H9 (cell line): ENCODE results near the gene MACROH2A1. TPM values are rescaled to one million over a fixed set of nuclear protein-coding genes. Genes with fewer than 3 reads are reported as not detected.

Experiments
- DNase-seq: peaks from one replicate; pipeline ENCODE4 v3.0.0-alpha.2; 2017
- H2AFZ ChIP-seq: one replicate; pipeline ENCODE4 v1.6.1; 2013; ENCODE audit warnings: mild to moderate bottlenecking, low read length, control low read depth, moderate library complexity
- H2AK5ac ChIP-seq: 2 replicates; pipeline ENCODE4 v1.6.1; 2013; ENCODE audit warnings: low read length, control low read depth, mixed read lengths; ENCODE audit not compliant: insufficient read length
- H2BK120ac ChIP-seq: one replicate; pipeline ENCODE4 v1.6.1; 2013; ENCODE audit warnings: low read depth, mild to moderate bottlenecking, low read length, control low read depth, inconsistent platforms; ENCODE audit not compliant: poor library complexity, severe bottlenecking
- H2BK12ac ChIP-seq: 2 replicates; pipeline ENCODE4 v1.6.1; 2013; ENCODE audit warnings: low read length, control low read depth, mixed read lengths, low read depth; ENCODE audit not compliant: insufficient read length
- H2BK15ac ChIP-seq: 2 replicates; pipeline ENCODE4 v1.6.1; 2013; ENCODE audit warnings: low read depth, low read length, control low read depth
- H2BK20ac ChIP-seq: one replicate; pipeline ENCODE4 v1.6.1; 2013; ENCODE audit warnings: low read depth, mild to moderate bottlenecking, low read length, control low read depth, inconsistent platforms; ENCODE audit not compliant: poor library complexity, severe bottlenecking
- H2BK5ac ChIP-seq: 2 replicates; pipeline ENCODE4 v1.6.1; 2013; ENCODE audit warnings: low read length, control low read depth, mixed read lengths; ENCODE audit not compliant: insufficient read length
- H3K14ac ChIP-seq: 2 replicates; pipeline ENCODE4 v1.6.1; 2013; ENCODE audit warnings: low read length, control low read depth; ENCODE audit not compliant: insufficient read depth
- H3K18ac ChIP-seq: 2 replicates; pipeline ENCODE4 v1.6.1; 2013; ENCODE audit warnings: low read depth, mild to moderate bottlenecking, mixed read lengths, low read length, control low read depth; ENCODE audit not compliant: insufficient read length
- H3K23ac ChIP-seq: 2 replicates; pipeline ENCODE4 v1.6.1; 2013; ENCODE audit warnings: low read length, control low read depth, mixed read lengths, low read depth; ENCODE audit not compliant: insufficient read length
- H3K23me2 ChIP-seq: 2 replicates; pipeline ENCODE4 v1.6.1; 2013; ENCODE audit warnings: low read depth, mild to moderate bottlenecking, mixed read lengths, low read length, control low read depth; ENCODE audit not compliant: insufficient read length, poor library complexity, severe bottlenecking
- H3K27ac ChIP-seq: 2 replicates; pipeline ENCODE4 v1.5.1; 2013; ENCODE audit warnings: low read length, control low read depth, mixed read lengths, low read depth; ENCODE audit not compliant: insufficient read length
- H3K27me3 ChIP-seq: 2 replicates; pipeline ENCODE4 v1.6.1; 2013; ENCODE audit warnings: low read length, control low read depth, inconsistent platforms; ENCODE audit not compliant: insufficient read depth
- H3K4ac ChIP-seq: 2 replicates; pipeline ENCODE4 v1.6.1; 2013; ENCODE audit warnings: low read depth, mild to moderate bottlenecking, control low read depth, inconsistent platforms, low read length, moderate library complexity
- H3K4me1 ChIP-seq: 2 replicates; pipeline ENCODE4 v1.6.1; 2013; ENCODE audit warnings: low read length, control low read depth, inconsistent platforms; ENCODE audit not compliant: insufficient read depth
- H3K4me2 ChIP-seq: 2 replicates; pipeline ENCODE4 v1.6.1; 2013; ENCODE audit warnings: low read length, control low read depth, mixed read lengths; ENCODE audit not compliant: insufficient read length, insufficient read depth
- H3K56ac ChIP-seq: 2 replicates; pipeline ENCODE4 v1.6.1; 2013; ENCODE audit warnings: low read depth, mild to moderate bottlenecking, mixed read lengths, low read length, control low read depth; ENCODE audit not compliant: insufficient read length
- H3K79me1 ChIP-seq: 2 replicates; pipeline ENCODE4 v1.6.1; 2013; ENCODE audit warnings: low read depth, mild to moderate bottlenecking, moderate library complexity, low read length, control low read depth, inconsistent platforms; ENCODE audit not compliant: insufficient read depth, poor library complexity, severe bottlenecking
- H3K79me2 ChIP-seq: 2 replicates; pipeline ENCODE4 v1.6.1; 2013; ENCODE audit warnings: low read length, control low read depth, inconsistent platforms; ENCODE audit not compliant: insufficient read depth
- H3K9ac ChIP-seq: 2 replicates; pipeline ENCODE4 v1.6.1; 2013; ENCODE audit warnings: low read length, control low read depth, mixed read lengths; ENCODE audit not compliant: insufficient read length; ENCODE audit errors: extremely low read depth
- H3K9me3 ChIP-seq: one replicate; pipeline ENCODE4 v1.6.1; 2013; ENCODE audit warnings: low read depth, low read length, inconsistent platforms; ENCODE audit not compliant: control insufficient read depth
- H3T11ph ChIP-seq: one replicate; pipeline ENCODE4 v1.6.1; 2013; ENCODE audit warnings: mild to moderate bottlenecking, low read length, control low read depth, inconsistent platforms
- H4K20me1 ChIP-seq: one replicate; pipeline ENCODE4 v1.6.1; 2013; ENCODE audit not compliant: control insufficient read depth, insufficient read length, insufficient read depth
- H4K5ac ChIP-seq: 2 replicates; pipeline ENCODE4 v1.6.1; 2013; ENCODE audit warnings: low read depth, mild to moderate bottlenecking, mixed read lengths, low read length, control low read depth; ENCODE audit not compliant: insufficient read length
- H4K8ac ChIP-seq: replicated peaks from 2 replicates; pipeline ENCODE4 v1.6.1; 2013; ENCODE audit warnings: low read length, control low read depth, mixed read lengths, low read depth; ENCODE audit not compliant: insufficient read length
- H4K91ac ChIP-seq: 2 replicates; pipeline ENCODE4 v1.6.1; 2013; ENCODE audit warnings: low read depth, mild to moderate bottlenecking, moderate library complexity, mixed read lengths, low read length, control low read depth; ENCODE audit not compliant: insufficient read length
- H3K27ac Mint-ChIP-seq, 3 experiments: 2 replicates in 2 of 3; 3 replicates in 1 of 3; pipeline ENCODE4 v1.8.0; 2020 to 2021; ENCODE audit warnings: mixed read lengths in 3 of 3, mild to moderate bottlenecking in 1 of 3, moderate library complexity in 1 of 3
- H3K27me3 Mint-ChIP-seq: 2 replicates; pipeline ENCODE4 v1.8.0; 2021; ENCODE audit warnings: low read depth, mild to moderate bottlenecking, moderate library complexity, mixed read lengths
- H3K36me3 Mint-ChIP-seq, 3 experiments: 2 replicates in 2 of 3; 3 replicates in 1 of 3; pipeline ENCODE4 v1.8.0; 2020 to 2021; ENCODE audit warnings: low read depth in 3 of 3, mixed read lengths in 3 of 3; ENCODE audit not compliant: insufficient read depth in 1 of 3
- H3K4me1 Mint-ChIP-seq, 2 experiments: 2 replicates each; pipeline ENCODE4 v1.8.0; 2020; ENCODE audit warnings: mixed read lengths in 2 of 2
- H3K4me3 Mint-ChIP-seq, 2 experiments: 2 replicates in 1 of 2; 3 replicates in 1 of 2; pipeline ENCODE4 v1.8.0; 2020 to 2021; ENCODE audit warnings: mild to moderate bottlenecking in 2 of 2, mixed read lengths in 2 of 2, moderate library complexity in 1 of 2
- H3K9me3 Mint-ChIP-seq, 2 experiments: 2 replicates in 1 of 2; 3 replicates in 1 of 2; pipeline ENCODE4 v1.8.0; 2020; ENCODE audit warnings: mild to moderate bottlenecking in 2 of 2, mixed read lengths in 2 of 2, moderate library complexity in 1 of 2
- WGBS: extraction: QIAGEN DNeasy Blood & Tissue Kit; methylation state at CpG from one replicate; pipeline ENCODE4 v1.1.7; 2013; ENCODE audit warnings: missing lambda C conversion rate, low lambda C conversion rate, mixed read lengths; ENCODE audit not compliant: insufficient read length; ENCODE audit errors: extremely low coverage; 5-methylcytosine and 5-hydroxymethylcytosine counted together
- total RNA-seq: library from RNA; stranded (reverse); gene quantifications from 2 replicates; pipeline ENCODE4 v1.2.1, GENCODE V29; 2021
- TF ChIP-seq, protein P1 (sequence below): fragments of 200-600 bp; sonication (generic); conservative IDR thresholded peaks from 3 replicates; pipeline ENCODE4 v1.8.0; 2021; ENCODE audit warnings: antibody characterized with exemption, mild to moderate bottlenecking

MACROH2A1 gene
- total RNA-seq, 1 experiment from 2014 or later = 111 TPM

DNA sequence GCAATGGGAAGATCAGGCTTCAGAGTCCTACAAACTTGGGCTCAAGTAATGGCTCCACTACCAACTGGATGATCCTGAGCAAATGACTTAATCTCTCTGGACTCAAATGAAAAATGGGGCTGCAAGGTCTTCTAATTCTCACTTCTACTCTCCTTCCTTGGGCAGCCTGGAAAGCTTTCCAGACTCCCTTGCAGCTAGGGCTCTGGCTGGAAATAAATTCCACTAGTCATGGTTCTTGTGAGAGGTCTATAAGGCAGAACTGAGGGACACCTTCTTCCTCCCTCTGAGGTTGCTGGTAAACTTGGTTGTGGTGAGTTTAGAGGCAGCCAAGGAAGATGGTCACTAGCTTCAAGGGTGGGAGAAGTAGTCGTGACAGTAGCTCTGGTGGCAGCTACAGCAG lies 29.6 kb upstream of the MACROH2A1 start:
- Histone ChIP-seq H3K9ac (no peak overlapping the region), H3K4ac (no peak overlapping the region), H2BK20ac (no peak overlapping the region), H2BK120ac (no peak overlapping the region), H3K79me2 (no peaks in the 10 kb centered on the region), H3K9me3 (peaks cover 5% of the 10 kb centered on the region), H3K56ac (no peak overlapping the region), H4K5ac (no peak overlapping the region), H3K4me2 (no peak overlapping the region), H2BK12ac (no peak overlapping the region), H2AK5ac (no peak overlapping the region), H4K8ac (no peak overlapping the region), H3K4me1 (no peaks in the 10 kb centered on the region), H3K18ac (no peak overlapping the region), H3K23me2 (no peaks in the 10 kb centered on the region), H3T11ph (no peak overlapping the region), H3K79me1 (no peaks in the 10 kb centered on the region), H3K23ac (no peak overlapping the region), H2AFZ (no peak overlapping the region), H2BK5ac (no peak overlapping the region), H3K27ac (no peak overlapping the region), H4K20me1 (no peaks in the 10 kb centered on the region), H4K91ac (no peak overlapping the region), H3K27me3 (no peaks in the 10 kb centered on the region), H3K14ac (no peak overlapping the region), H2BK15ac (no peak overlapping the region)
- no peak for DNase-seq
- Mint-ChIP-seq H3K4me1 (peaks cover 0 to under 1% of the 10 kb centered on the region in 2 experiments; a peak in 1 of 4 replicates), H3K9me3 (peaks cover 10 to 14% of the 10 kb centered on the region in 2 experiments), H3K4me3 (no peak overlapping the region), H3K27me3 (peaks cover 36% of the 10 kb centered on the region), H3K36me3 (peaks cover 2 to 11% (median 5%) of the 10 kb centered on the region in 3 experiments; a peak in 4 of 7 replicates), H3K27ac (no peak overlapping the region)
- no CpG with 5 or more reads among the region's 1 CpG for WGBS
- TF ChIP-seq, protein P1, sequence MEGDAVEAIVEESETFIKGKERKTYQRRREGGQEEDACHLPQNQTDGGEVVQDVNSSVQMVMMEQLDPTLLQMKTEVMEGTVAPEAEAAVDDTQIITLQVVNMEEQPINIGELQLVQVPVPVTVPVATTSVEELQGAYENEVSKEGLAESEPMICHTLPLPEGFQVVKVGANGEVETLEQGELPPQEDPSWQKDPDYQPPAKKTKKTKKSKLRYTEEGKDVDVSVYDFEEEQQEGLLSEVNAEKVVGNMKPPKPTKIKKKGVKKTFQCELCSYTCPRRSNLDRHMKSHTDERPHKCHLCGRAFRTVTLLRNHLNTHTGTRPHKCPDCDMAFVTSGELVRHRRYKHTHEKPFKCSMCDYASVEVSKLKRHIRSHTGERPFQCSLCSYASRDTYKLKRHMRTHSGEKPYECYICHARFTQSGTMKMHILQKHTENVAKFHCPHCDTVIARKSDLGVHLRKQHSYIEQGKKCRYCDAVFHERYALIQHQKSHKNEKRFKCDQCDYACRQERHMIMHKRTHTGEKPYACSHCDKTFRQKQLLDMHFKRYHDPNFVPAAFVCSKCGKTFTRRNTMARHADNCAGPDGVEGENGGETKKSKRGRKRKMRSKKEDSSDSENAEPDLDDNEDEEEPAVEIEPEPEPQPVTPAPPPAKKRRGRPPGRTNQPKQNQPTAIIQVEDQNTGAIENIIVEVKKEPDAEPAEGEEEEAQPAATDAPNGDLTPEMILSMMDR = no peak
